ENCODE measurements around the gene ZBTB24.
A peak's percentile ranks its signal among the peaks of the same experiment; 100 is the strongest.

DNA sequence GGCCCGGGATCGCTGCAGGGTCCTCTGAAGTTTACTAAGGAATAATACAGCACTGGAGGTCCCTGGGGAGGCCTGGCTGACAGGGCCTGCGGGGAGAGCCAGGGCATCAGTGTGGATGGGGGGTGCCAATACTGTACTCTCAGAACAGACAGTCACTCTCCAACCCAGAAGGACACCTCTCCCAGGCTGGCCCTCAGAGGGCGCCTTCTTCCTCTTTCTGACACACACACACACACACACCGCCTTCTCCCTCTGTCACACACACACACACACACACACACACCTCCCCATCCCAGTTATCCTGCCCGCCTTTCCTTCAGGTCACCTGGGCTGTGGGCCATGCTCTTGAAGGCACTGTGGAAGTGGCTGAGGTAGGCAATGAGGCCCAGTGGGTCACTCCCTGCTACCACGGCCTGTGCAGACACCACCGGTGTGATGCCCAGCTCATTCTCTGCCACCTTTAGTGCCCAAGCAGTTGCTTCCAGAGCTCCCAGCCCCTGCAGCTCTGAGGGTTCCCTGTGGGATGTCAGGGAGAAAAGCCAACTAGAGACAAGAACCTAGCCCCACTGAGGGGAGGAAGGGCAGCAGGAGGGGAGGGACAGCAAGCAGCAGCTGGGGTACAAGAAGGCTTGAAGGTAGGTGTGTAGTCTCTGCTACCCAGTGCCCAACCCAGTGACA lies 35.0 kb downstream of the ZBTB24 start:
- TF ChIP-seq, protein P1, sequence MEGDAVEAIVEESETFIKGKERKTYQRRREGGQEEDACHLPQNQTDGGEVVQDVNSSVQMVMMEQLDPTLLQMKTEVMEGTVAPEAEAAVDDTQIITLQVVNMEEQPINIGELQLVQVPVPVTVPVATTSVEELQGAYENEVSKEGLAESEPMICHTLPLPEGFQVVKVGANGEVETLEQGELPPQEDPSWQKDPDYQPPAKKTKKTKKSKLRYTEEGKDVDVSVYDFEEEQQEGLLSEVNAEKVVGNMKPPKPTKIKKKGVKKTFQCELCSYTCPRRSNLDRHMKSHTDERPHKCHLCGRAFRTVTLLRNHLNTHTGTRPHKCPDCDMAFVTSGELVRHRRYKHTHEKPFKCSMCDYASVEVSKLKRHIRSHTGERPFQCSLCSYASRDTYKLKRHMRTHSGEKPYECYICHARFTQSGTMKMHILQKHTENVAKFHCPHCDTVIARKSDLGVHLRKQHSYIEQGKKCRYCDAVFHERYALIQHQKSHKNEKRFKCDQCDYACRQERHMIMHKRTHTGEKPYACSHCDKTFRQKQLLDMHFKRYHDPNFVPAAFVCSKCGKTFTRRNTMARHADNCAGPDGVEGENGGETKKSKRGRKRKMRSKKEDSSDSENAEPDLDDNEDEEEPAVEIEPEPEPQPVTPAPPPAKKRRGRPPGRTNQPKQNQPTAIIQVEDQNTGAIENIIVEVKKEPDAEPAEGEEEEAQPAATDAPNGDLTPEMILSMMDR (IDR thresholded peaks at IDR 0.05; ENCODE audit: borderline replicate concordance, extremely low read depth, low read length, poor library complexity, severe bottlenecking), result peak; percentile 11
- no peak for TF ChIP-seq EZH2 (IDR thresholded peaks at IDR 0.05; ENCODE audit: borderline replicate concordance, low read depth, low read length, severe bottlenecking)
